Measurements from ENCODE around the gene KHK.

- no peak for TF ChIP-seq CTCF (IDR thresholded peaks at IDR 0.05)
- no peak for TF ChIP-seq POLR2A (IDR thresholded peaks at IDR 0.05)
- TF ChIP-seq EP300 (IDR thresholded peaks at IDR 0.05) = no peak
- no peak for TF ChIP-seq POLR2AphosphoS5 (IDR thresholded peaks at IDR 0.05)
These were observed 10.2 kb upstream of the KHK start for GRCh38 chr2:27076323-27076722.
